Trophoblast cell (in vitro differentiated cells and primary cell): ENCODE results near the gene FRMD7.

Experiments
- DNase-seq, 2 donors: peaks; one replicate each; pipeline ENCODE4 v3.0.0-alpha.2; 2016
- H2AFZ ChIP-seq: 2 replicates; pipeline ENCODE4 v1.6.1; 2013; ENCODE audit warnings: low read length, moderate library complexity, mild to moderate bottlenecking; ENCODE audit not compliant: insufficient read depth, poor library complexity
- H2AK5ac ChIP-seq: 2 replicates; pipeline ENCODE4 v1.6.1; 2013; ENCODE audit warnings: mild to moderate bottlenecking, low read length
- H2BK120ac ChIP-seq: 2 replicates; pipeline ENCODE4 v1.6.1; 2013; ENCODE audit warnings: low read length, mild to moderate bottlenecking, moderate library complexity; ENCODE audit not compliant: insufficient read depth, poor library complexity
- H2BK12ac ChIP-seq: 2 replicates; pipeline ENCODE4 v1.6.1; 2013; ENCODE audit warnings: mild to moderate bottlenecking, low read length, moderate library complexity
- H2BK5ac ChIP-seq: 2 replicates; pipeline ENCODE4 v1.6.1; 2013; ENCODE audit warnings: low read length, low read depth, moderate library complexity, mild to moderate bottlenecking; ENCODE audit not compliant: poor library complexity
- H3K14ac ChIP-seq: 2 replicates; pipeline ENCODE4 v1.6.1; 2013; ENCODE audit warnings: mild to moderate bottlenecking, low read length
- H3K18ac ChIP-seq: 2 replicates; pipeline ENCODE4 v1.6.1; 2013; ENCODE audit warnings: mild to moderate bottlenecking, low read length
- H3K23ac ChIP-seq: 2 replicates; pipeline ENCODE4 v1.6.1; 2013; ENCODE audit warnings: low read length
- H3K27ac ChIP-seq: 2 replicates; pipeline ENCODE4 v1.5.1; 2013; ENCODE audit warnings: low read depth, mild to moderate bottlenecking, inconsistent platforms, low read length, moderate library complexity
- H3K27me3 ChIP-seq: 2 replicates; pipeline ENCODE4 v1.6.1; 2013; ENCODE audit warnings: inconsistent platforms, mild to moderate bottlenecking, low read length, moderate library complexity; ENCODE audit not compliant: insufficient read depth
- H3K36me3 ChIP-seq, 2 experiments: 1 replicate in 1 of 2; 2 replicates in 1 of 2; pipeline ENCODE4 v1.6.1; 2013; ENCODE audit warnings: low read length in 2 of 2, mild to moderate bottlenecking in 2 of 2, moderate library complexity in 1 of 2; ENCODE audit not compliant: insufficient read depth in 2 of 2, control insufficient read depth in 1 of 2
- H3K4ac ChIP-seq: 2 replicates; pipeline ENCODE4 v1.6.1; 2013; ENCODE audit warnings: low read depth, mild to moderate bottlenecking, low read length, moderate library complexity
- H3K4me1 ChIP-seq, 2 experiments: 1 replicate in 1 of 2; 2 replicates in 1 of 2; pipeline ENCODE4 v1.6.1; 2013; ENCODE audit warnings: low read length in 2 of 2, mild to moderate bottlenecking in 2 of 2, moderate library complexity in 1 of 2; ENCODE audit not compliant: insufficient read depth in 2 of 2, control insufficient read depth in 1 of 2
- H3K4me2 ChIP-seq: 2 replicates; pipeline ENCODE4 v1.6.1; 2013; ENCODE audit warnings: inconsistent platforms, mild to moderate bottlenecking, low read length, moderate library complexity
- H3K4me3 ChIP-seq: 2 replicates; pipeline ENCODE4 v1.5.1; 2013; ENCODE audit warnings: mild to moderate bottlenecking, low read depth, low read length, inconsistent platforms
- H3K79me1 ChIP-seq: one replicate; pipeline ENCODE4 v1.6.1; 2013; ENCODE audit warnings: low read length
- H3K79me2 ChIP-seq: 2 replicates; pipeline ENCODE4 v1.6.1; 2013; ENCODE audit warnings: low read length, mild to moderate bottlenecking; ENCODE audit not compliant: control insufficient read depth, insufficient read depth, poor library complexity
- H3K9ac ChIP-seq: 2 replicates; pipeline ENCODE4 v1.6.1; 2013; ENCODE audit warnings: mild to moderate bottlenecking, low read length
- H3K9me3 ChIP-seq: 2 replicates; pipeline ENCODE4 v1.6.1; 2013; ENCODE audit warnings: low read depth, mild to moderate bottlenecking, control low read depth, inconsistent platforms, low read length; ENCODE audit not compliant: insufficient read depth
- H4K12ac ChIP-seq: 2 replicates; pipeline ENCODE4 v1.6.1; 2013; ENCODE audit warnings: low read depth, mild to moderate bottlenecking, low read length, moderate library complexity
- H4K8ac ChIP-seq: 2 replicates; pipeline ENCODE4 v1.6.1; 2013; ENCODE audit warnings: low read depth, mild to moderate bottlenecking, low read length, moderate library complexity
- H4K91ac ChIP-seq: one replicate; pipeline ENCODE4 v1.6.1; 2013; ENCODE audit warnings: low read depth, mild to moderate bottlenecking, low read length, moderate library complexity
- WGBS: extraction: QIAGEN DNeasy Blood & Tissue Kit; methylation state at CpG from one replicate; pipeline ENCODE4 v1.1.7; 2013; ENCODE audit warnings: missing lambda C conversion rate; ENCODE audit not compliant: insufficient read length, insufficient coverage; ENCODE audit errors: extremely low coverage; 5-methylcytosine and 5-hydroxymethylcytosine counted together

FRMD7 gene

GRCh38 chrX:132046533-132046932 lies 81.3 kb downstream of the FRMD7 start:
- H3K27ac ChIP-seq = no peak overlapping the region
- H3K18ac ChIP-seq = no peak overlapping the region
- no peak overlapping the region for H3K4me3 ChIP-seq
- no CpG with 5 or more reads among the region's 2 CpGs for WGBS
- H3K23ac ChIP-seq = no peak overlapping the region
- H2AFZ ChIP-seq = no peak overlapping the region
- H3K79me1 ChIP-seq = no peaks in the 10 kb centered on the region
- H4K12ac ChIP-seq = no peak overlapping the region
- H3K4ac ChIP-seq = no peak overlapping the region
- H2BK120ac ChIP-seq = no peak overlapping the region
- H4K8ac ChIP-seq = no peak overlapping the region
- H3K9ac ChIP-seq = no peak overlapping the region
- H3K4me2 ChIP-seq = no peak overlapping the region
- H3K14ac ChIP-seq = no peak overlapping the region
- H3K9me3 ChIP-seq = no peaks in the 10 kb centered on the region
- H3K27me3 ChIP-seq = no peaks in the 10 kb centered on the region
- no peak overlapping the region for H2BK5ac ChIP-seq
- H3K36me3 ChIP-seq = no peaks in the 10 kb centered on the region
- H3K4me1 ChIP-seq = no peaks in the 10 kb centered on the region
- H2AK5ac ChIP-seq = no peak overlapping the region
- H3K79me2 ChIP-seq = no peaks in the 10 kb centered on the region
- H4K91ac ChIP-seq = no peak overlapping the region
- no peak for DNase-seq
- no peak overlapping the region for H2BK12ac ChIP-seq

- no peak overlapping the region for H2BK5ac ChIP-seq
- H3K4me3 ChIP-seq = no peak overlapping the region
- no peaks in the 10 kb centered on the region for H3K36me3 ChIP-seq
- no peak overlapping the region for H2AFZ ChIP-seq
- no peaks in the 10 kb centered on the region for H3K79me1 ChIP-seq
- H3K4ac ChIP-seq = no peak overlapping the region
- no peak overlapping the region for H3K23ac ChIP-seq
- no peak overlapping the region for H3K9ac ChIP-seq
- no peaks in the 10 kb centered on the region for H3K9me3 ChIP-seq
- H4K8ac ChIP-seq = no peak overlapping the region
- WGBS = no CpG with 5 or more reads among the region's 2 CpGs
- DNase-seq = no peak
- H2BK120ac ChIP-seq = no peak overlapping the region
- H3K27me3 ChIP-seq = no peaks in the 10 kb centered on the region
- H4K91ac ChIP-seq = no peak overlapping the region
- H4K12ac ChIP-seq = no peak overlapping the region
- H3K14ac ChIP-seq = no peak overlapping the region
- H3K4me1 ChIP-seq = no peaks in the 10 kb centered on the region
- H3K4me2 ChIP-seq = no peak overlapping the region
- H2BK12ac ChIP-seq = no peak overlapping the region
- H2AK5ac ChIP-seq = no peak overlapping the region
- H3K18ac ChIP-seq = no peak overlapping the region
- H3K27ac ChIP-seq = peak overlapping the region; percentile 78
- H3K79me2 ChIP-seq = no peaks in the 10 kb centered on the region
Measured at GRCh38 chrX:132045456-132045855, 82.4 kb downstream of the FRMD7 start.

DNA sequence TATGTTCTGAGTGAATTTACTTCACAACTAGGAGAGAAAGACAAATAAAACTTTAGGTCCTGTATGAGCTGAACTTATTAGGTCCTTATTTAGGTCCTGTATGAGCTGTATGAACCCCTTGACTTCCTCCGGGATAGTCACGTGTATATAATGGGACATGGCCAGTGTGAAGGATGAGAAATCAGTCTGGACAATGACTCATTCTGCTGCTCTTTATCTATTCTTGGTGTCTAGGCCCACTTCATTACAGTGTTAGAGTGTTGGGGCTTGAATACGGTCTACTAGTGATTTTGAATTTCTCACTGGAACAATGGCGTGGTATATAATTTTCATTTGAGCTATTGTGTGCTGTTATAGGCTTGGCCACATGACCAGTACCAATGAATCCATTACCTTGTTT lies 82.9 kb downstream of the FRMD7 start:
- H4K12ac ChIP-seq = no peak overlapping the region
- H2AK5ac ChIP-seq = no peak overlapping the region
- no peak overlapping the region for H3K18ac ChIP-seq
- H2BK5ac ChIP-seq = no peak overlapping the region
- H3K14ac ChIP-seq = no peak overlapping the region
- no peak overlapping the region for H2BK120ac ChIP-seq
- peak overlapping the region; percentile 78 for H3K27ac ChIP-seq
- H3K79me2 ChIP-seq = no peaks in the 10 kb centered on the region
- no peaks in the 10 kb centered on the region for H3K36me3 ChIP-seq
- no peaks in the 10 kb centered on the region for H3K27me3 ChIP-seq
- H4K8ac ChIP-seq = no peak overlapping the region
- H3K79me1 ChIP-seq = no peaks in the 10 kb centered on the region
- no peak overlapping the region for H3K9ac ChIP-seq
- no peak overlapping the region for H3K4ac ChIP-seq
- WGBS = no CpG with 5 or more reads among the region's 4 CpGs
- no peak overlapping the region for H4K91ac ChIP-seq
- no peak overlapping the region for H3K4me2 ChIP-seq
- H2AFZ ChIP-seq = no peak overlapping the region
- no peak for DNase-seq
- H3K4me1 ChIP-seq = no peaks in the 10 kb centered on the region
- no peak overlapping the region for H3K23ac ChIP-seq
- H3K9me3 ChIP-seq = no peaks in the 10 kb centered on the region
- no peak overlapping the region for H3K4me3 ChIP-seq
- H2BK12ac ChIP-seq = no peak overlapping the region

- no peak overlapping the region for H2BK12ac ChIP-seq
- H3K23ac ChIP-seq = no peak overlapping the region
- H2BK5ac ChIP-seq = no peak overlapping the region
- no peaks in the 10 kb centered on the region for H3K79me2 ChIP-seq
- WGBS = no CpG with 5 or more reads among the region's 2 CpGs
- no peak overlapping the region for H2AFZ ChIP-seq
- H2AK5ac ChIP-seq = no peak overlapping the region
- H4K12ac ChIP-seq = no peak overlapping the region
- no peak for DNase-seq
- H2BK120ac ChIP-seq = no peak overlapping the region
- no peak overlapping the region for H3K4me2 ChIP-seq
- no peak overlapping the region for H3K18ac ChIP-seq
- H3K79me1 ChIP-seq = no peaks in the 10 kb centered on the region
- no peak overlapping the region for H3K4me3 ChIP-seq
- H3K27me3 ChIP-seq = no peaks in the 10 kb centered on the region
- H3K9ac ChIP-seq = no peak overlapping the region
- no peak overlapping the region for H3K4ac ChIP-seq
- H3K4me1 ChIP-seq = no peaks in the 10 kb centered on the region
- H3K36me3 ChIP-seq = no peaks in the 10 kb centered on the region
- H3K9me3 ChIP-seq = no peaks in the 10 kb centered on the region
- no peak overlapping the region for H3K14ac ChIP-seq
- H4K91ac ChIP-seq = no peak overlapping the region
- no peak overlapping the region for H3K27ac ChIP-seq
- no peak overlapping the region for H4K8ac ChIP-seq
Measured at GRCh38 chrX:132043977-132044376, 83.8 kb downstream of the FRMD7 start.
